HG02763 (cell line): Measurements from ENCODE around the gene PAFAH1B2.

Source experiments
- ATAC-seq: cut with Tn5 transposase; IDR thresholded peaks from one replicate; pipeline ENCODE4 v1.9.1; 2021; ENCODE audit warnings: mild to moderate bottlenecking, moderate library complexity; ENCODE audit not compliant: unreplicated experiment

PAFAH1B2 gene

GRCh38 chr11:117219455-117219854 lies 75.4 kb downstream of the PAFAH1B2 start:
- no peak for ATAC-seq

- no peak for ATAC-seq
Observed at GRCh38 chr11:117219995-117220394, 75.9 kb downstream of the PAFAH1B2 start.

- ATAC-seq, result no peak
Observed at GRCh38 chr11:117220568-117220967, 76.5 kb downstream of the PAFAH1B2 start.

GRCh38 chr11:117220999-117221774 lies 77.1 kb downstream of the PAFAH1B2 start:
- ATAC-seq, result no peak

DNA sequence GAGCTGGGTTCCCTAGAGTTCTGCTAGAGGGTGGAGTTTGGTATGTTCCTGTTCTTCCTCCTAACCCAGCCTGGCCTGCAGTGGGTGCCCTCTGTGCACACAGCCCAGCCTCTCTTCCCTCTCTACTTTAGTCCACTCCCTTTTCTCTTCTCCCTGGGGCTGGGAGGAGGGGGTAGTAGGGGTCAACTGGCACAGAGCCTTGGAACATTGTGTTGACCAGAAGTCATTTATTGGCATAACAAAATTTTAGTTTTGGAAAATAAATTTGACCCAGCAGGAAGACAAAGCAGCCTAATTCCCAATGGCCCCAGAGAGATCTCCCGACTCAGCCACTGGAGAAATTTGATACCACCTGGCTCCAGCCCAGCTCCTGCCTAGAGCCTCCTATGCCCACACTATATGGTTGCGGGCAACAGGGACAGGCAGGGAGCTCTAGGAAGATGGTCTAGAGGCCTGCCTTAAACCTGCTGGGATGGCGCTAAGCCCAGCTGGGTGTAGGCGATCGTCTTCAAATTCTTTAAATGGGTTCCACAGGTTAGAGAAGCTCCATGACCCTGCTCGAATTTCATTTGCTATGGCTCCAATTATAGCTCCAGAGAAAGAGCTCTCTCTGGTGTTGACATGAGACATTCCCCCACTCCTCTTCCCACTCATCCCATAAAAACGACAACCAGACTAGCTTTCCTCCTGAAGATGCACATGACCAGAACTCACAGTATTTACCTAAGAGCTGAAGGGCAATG lies 77.9 kb downstream of the PAFAH1B2 start:
- no peak for ATAC-seq

GRCh38 chr11:117222991-117223740 lies 79.1 kb downstream of the PAFAH1B2 start:
- ATAC-seq, result no peak

- no peak for ATAC-seq
Observed at GRCh38 chr11:117223741-117224689, 79.9 kb downstream of the PAFAH1B2 start.

DNA sequence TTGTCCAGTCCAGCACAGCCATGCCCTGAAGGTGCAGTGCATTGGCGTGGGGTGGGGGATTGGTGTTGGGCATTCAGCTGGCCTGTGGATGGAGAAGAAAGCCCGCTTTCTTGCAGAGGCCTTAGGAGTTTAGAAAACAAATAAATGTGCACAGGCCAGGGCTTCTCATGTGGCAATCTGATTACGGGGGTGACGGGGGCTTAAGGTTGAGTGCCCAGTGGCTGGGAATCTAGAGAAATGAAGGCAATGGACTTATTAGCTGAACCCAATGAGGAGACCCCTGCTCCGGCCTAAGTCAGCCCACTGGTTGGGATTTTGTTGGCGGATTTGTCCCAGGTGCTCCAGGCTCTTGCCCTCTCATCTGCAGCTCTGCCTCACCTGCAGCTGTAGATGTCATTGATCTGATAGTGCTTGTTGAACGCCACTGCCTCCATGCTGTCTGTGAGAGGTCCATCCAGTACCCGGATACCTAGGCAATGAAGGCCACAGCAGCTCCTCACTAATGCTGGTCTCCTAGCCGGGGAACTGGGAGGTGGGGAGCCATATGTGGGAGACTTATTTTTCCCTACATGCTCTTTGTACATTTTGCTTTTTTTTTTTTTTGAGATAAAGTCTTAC lies 81.6 kb downstream of the PAFAH1B2 start:
- no peak for ATAC-seq
